Germinal center (tissue), 1 donor: ENCODE data around the gene DKC1.

Experiments used
- DNase-seq: peaks from one replicate; pipeline ENCODE4 v3.0.0; 2012; ENCODE audit warnings: mixed read lengths, low spot score

The DKC1 gene

GRCh38 chrX:154737136-154737535 lies 25.5 kb upstream of the DKC1 start:
- DNase-seq: no peak

DNA sequence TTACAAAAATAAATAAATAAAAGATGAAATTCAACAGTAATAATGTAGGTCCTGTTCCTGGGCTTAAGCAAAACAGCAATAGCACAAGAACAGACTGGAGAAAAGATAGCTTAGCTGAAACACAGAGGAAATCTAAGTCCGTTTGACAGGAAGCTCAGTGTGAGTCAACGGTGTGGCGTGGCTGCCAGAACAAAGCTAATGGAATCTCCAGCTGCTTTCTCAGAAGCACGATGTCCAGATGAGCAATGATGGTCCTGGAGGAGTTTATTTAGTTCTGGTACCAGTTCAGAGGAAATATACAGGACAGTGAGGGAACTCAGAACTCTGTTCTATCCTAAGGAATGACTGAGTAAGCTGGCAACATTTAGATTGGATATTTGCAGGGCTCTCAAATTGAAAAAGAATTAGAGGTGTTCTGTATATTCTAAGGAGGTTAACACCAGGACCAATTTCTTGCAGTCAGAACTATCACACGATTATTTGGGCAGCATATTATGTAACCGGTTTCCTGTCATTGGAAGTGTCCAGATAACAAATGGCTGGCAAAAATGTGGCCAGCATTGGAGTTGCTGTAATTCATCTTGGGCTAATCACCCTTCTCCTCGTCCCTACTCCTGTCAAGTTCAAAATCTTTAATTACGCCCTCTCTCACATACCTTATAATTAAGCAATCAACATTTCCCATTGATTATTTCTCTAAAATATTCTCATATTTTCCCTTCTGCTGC lies 24.5 kb upstream of the DKC1 start:
- DNase-seq: no peak

DNA sequence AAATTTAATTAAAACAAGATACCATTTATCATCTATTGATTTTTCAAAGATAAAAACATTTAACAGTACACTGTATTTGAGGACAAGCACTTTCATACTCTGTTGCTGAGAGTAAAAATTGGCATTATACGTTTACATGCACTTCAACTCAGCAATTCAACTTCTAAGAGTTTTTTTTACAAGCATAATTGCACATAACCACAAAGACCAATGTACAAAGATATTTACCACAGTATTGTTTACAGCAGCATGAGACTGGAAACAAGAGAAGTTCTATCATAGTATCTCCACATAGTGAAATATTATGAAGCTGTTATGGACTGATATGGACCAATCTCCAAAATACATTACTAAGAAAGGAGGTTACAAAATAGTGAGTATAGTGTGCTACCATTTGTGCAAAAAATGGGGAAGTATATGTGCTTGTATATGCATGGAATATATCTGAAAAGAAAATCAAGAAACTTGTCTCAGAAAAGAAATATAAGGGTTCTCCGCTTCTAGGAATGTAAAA lies 22.7 kb upstream of the DKC1 start:
- no peak for DNase-seq

DNA sequence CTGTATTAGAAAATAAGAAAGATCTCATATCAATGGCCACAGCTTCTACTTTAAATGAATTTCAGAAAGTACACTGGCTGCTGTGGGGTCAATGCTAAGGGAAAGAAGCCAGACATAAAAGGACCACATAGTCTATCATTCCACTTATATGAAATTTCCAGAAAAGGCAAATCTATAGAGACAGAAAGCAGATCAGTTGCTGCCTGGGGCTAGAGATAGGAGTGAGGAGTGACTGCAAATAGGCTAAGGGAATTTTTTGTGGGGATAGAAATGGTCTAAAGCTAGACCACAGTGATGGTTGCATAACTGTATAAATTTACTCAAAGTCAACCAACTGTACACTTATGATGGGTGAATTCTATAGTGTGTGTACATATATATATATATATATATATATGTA lies 20.1 kb upstream of the DKC1 start:
- no peak for DNase-seq

DNA sequence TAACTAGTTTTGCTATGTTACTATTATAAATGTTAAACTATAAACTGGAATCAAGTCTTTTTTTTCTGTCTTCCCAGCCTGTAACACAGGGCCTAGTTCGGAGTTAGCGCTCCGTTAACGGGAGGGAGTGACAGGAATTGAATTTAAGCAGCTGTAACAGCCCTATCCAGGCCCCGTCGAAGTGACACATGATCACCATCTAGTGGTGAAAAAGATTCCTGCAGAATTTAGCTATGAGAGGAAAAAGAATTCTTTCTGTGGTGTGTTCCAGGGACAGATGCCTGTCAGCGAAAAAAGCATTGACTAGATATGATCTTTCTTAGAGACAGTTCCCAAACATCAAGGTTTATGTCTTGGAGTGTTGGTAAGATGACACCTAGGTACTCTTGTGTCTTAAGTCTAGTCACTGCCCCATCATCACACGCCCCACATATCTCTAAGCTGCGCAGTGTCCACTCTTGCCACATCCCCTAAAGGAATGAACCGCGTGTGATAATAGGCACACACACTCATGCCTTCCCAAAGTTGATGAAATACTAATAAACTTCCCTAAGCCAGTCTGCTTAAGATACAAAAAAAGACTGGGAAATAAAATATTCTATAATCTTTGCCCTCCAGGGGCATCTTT lies 13.8 kb upstream of the DKC1 start:
- DNase-seq: peak; percentile 51

GRCh38 chrX:154749856-154750255 lies 12.8 kb upstream of the DKC1 start:
- DNase-seq: no peak

DNA sequence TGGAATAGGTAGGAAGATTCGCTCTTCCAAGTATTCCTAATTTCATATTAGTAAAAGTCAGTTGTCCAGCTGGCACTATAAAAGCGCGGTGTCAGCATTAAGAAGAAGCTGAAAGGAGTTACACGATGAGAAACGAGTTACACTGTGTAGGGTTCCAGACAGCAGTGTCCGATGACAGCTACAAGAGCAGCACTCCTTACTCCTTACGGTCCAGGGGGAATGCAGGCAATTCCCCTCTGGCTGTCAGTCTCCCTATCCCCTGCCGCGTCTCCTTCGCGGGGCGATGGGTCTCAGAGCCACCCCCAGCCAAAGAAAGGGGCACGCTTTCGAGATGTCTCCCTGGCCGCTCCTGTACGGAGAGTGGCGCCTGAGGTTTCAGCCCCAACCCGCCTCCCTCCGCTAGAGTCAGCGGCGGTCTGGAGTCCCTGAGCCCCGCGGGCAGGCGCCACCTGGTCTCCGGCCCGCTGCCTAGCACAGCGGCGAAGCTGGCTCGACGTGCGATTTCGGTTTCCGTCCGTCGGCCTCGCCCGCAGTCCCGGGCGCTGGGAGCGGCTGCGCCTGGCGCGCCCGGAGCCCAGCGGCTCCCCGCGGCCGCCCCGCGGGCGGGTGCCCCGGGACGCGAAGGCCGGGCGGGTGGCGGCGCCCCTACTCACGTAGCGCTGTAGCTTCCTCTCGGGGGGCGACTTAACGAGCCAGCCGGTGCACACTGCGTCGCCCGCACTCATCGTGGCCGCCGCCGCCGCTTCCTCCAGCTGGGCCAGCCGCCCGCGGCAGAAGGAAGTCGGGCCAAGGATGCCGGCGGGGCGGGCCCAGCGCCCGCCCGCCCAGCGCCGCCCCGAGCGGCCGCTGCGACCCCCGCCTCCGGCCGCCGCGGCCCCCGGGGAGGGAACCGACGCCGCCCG lies 12.1 kb upstream of the DKC1 start, which contains the start of gene GAB3:
GAB3 (minus strand) TSS at position 777 of the 902 bp plus-strand sequence; CDS start at position 725, 52 bp downstream.
- peak; percentile 34 for DNase-seq

DNA sequence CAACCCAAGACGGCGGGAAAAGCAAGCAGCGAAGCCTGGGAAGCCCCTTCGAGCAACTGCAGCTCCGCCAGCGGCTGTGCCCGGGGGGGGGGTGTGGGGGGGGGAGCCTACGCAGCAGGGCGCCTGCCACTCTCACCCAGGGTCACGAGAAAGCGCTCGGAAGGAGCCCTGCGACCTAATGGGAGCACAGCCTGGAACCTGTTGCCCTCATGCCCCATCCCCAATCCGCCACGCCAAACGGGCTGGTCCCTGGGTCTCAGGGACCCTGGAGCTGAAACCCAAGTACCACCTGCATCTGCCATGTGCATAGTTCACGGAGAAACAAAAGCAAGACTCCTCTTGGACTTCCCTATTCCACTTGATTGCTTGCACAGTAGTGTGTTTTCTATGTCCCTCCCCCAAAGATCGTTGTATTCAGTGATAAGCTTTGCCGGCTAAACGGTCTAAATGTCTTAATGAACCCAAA lies 11.4 kb upstream of the DKC1 start:
- peak; percentile 9 for DNase-seq

DNA sequence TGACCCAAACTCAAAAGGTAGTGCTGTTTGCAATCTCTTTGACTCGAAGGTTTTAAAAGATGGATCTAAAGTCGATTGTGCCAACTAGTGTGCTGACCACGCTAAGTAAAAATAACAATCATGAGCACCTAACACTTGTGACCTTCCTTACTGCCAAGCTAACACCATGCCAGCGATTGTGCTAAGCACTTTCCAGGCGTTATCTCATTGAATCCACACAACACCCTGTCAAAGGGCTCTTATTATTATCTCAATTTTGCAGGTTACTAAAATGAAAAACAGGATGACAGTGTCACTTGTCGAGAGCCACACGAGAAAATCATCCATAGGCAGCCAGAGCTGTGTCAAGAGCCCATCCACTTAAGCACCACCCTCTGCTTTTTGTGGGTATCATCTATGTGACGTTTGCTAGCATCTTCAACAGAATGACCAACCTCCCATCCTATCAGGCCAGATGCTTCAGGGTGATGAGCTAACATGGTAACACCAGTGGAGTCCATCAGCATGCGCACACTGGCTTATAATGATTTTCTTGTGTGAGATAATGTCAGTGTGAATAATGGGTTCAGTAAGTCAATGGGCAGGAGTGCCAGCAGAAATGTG lies 10.9 kb upstream of the DKC1 start:
- no peak for DNase-seq

- no peak for DNase-seq
Measured at GRCh38 chrX:154758696-154759095, 4.0 kb upstream of the DKC1 start.

- DNase-seq: no peak
Measured at GRCh38 chrX:154761977-154762536, 607 bp upstream of the DKC1 start.

DNA sequence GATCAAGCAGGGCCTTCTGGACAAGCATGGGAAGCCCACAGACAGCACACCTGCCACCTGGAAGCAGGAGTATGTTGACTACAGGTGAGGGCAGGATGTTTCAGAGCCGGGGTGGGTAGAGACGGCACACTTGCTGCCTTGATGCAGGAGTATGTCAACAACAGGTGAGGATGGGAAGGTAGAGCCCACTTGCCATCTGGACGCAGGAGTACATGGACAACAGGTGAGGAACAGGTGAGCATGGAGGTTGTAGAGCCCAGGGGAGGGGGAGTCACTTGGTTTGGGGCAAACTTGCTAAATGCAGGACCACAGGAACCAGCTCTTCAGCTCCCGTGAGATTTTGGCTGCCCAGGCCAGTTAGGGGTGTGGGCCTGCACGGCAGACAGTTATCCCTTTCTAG lies 12.0 kb downstream of the DKC1 start:
- DNase-seq: no peak

- DNase-seq: no peak
Measured at GRCh38 chrX:154775419-154776349, 13.0 kb downstream of the DKC1 start.

DNA sequence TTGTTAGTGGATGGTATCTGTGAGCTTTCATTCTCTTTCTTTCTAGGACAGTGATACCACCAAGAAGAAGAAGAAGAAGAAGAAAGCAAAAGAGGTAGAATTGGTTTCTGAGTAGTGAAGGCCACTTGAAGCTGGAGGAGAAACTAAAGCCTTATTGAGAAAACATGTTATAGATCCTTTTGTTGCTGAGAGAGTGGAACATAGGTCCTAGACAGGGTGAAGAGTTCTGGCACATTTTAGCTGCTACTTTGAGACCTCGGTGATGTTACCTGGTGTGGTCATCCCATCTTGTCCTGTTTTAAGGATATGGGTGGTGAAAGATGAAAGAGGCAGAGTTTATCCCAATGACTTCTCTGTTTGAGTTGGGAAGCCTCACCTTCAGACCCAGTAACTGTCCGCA lies 14.1 kb downstream of the DKC1 start:
- DNase-seq: no peak

GRCh38 chrX:154779261-154779660 lies 16.6 kb downstream of the DKC1 start:
- DNase-seq: no peak

DNA sequence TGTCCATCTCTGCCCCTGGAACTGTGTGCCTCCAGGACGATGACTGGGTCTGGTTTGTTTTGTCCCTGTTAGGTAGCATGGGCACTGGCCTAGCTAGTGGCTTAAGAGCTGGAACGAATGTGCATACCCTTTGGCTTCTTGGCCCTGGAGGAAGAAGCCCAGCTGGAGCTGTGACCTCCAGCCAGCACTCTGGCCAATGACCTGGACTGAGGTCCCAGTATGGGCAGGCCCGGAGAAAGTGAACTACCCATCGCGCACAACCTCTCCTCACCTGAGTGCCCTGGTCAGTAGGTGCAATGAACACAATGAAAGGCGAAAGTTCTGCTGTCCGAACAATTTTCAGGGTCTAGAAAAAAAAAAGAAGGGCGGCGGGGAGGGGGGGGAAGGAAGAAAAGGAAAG lies 18.3 kb downstream of the DKC1 start:
- DNase-seq: no peak

DNA sequence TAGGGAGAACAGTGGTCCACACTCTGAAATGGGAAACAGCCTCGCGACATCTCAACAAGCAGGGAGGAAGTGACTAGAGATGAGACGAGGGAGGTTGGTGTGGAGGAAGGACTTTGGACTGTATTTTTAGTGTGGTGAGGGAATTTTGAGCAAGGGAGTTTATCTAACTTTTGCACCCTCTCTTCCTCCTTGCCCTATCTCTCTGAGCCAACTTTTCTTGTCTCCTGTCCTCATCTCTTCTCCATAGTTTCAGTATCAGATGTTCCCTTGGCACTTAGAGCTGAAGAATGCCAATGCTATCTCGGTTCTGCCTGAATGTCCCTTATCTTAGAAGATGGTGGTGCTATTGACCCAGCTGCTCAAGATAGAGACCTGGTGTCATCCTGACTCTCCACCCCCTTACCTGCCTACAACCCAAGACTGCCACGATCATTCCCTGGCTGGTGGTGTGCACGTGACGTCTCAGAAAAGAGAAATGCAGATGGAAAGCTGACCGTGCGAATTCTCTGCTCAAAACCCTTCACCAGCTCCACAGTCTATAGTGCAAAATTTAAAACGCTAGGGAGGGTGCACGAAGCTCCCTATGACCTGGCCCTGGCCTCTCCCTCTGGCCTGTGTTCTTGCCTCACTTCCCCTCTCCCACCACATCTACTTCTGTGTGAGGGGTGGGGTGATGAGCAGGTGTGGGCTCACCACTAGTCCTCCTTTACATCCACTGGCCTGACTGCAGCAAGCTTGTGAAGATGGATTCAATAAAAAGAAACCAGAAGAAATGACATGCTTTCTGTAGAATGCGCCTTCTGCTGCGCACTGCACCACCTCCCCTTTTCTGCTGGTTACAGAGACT lies 21.7 kb downstream of the DKC1 start:
- no peak for DNase-seq

- no peak for DNase-seq
Measured at GRCh38 chrX:154785716-154786115, 23.1 kb downstream of the DKC1 start.

GRCh38 chrX:154791467-154791866 lies 28.8 kb downstream of the DKC1 start:
- DNase-seq: no peak

GRCh38 chrX:154791939-154792338 lies 29.3 kb downstream of the DKC1 start:
- DNase-seq: no peak
